Activated CD4-positive, alpha-beta T cell treated with anti-CD3 and anti-CD28 coated beads, Interleukin-2, Interleukin-6, amounts not matched to agents 100 ng/mL and 50 ng/mL, durations not matched to agents 16 hours and 8 hours (primary cell): Measurements from ENCODE around the gene LMTK3.
"Not testable (repeated sequence)": the region's sequence is repeated elsewhere in the genome, so short reads cannot be mapped to it uniquely, and the experiment has no call there.

Experiments used
- DNase-seq: peaks from one replicate; pipeline ENCODE4 v3.0.0-alpha.2; 2020

LMTK3 gene

GRCh38 chr19:48487544-48487943 is 24.1 kb downstream of the LMTK3 start:
- DNase-seq = no peak

DNA sequence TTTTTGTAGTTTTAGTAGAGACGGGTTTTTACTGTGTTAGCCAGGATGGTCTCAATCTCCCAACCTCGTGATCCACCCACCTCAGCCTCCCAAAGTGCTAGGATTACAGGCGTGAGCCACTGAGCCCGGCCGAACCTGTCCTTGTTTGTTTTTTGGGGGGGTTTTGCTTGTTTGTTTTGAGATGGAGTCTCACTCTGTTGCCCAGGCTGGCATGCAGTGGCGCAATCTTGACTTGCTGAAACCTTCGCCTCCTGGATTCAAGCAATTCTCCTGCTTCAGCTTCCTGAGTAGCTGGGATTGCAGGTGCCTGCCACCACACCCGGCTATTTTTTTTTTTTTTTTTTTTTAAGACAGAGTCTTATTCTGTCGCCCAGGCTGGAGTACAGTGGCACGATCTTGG is 24.9 kb downstream of the LMTK3 start:
- not testable (repeated sequence) for DNase-seq

DNA sequence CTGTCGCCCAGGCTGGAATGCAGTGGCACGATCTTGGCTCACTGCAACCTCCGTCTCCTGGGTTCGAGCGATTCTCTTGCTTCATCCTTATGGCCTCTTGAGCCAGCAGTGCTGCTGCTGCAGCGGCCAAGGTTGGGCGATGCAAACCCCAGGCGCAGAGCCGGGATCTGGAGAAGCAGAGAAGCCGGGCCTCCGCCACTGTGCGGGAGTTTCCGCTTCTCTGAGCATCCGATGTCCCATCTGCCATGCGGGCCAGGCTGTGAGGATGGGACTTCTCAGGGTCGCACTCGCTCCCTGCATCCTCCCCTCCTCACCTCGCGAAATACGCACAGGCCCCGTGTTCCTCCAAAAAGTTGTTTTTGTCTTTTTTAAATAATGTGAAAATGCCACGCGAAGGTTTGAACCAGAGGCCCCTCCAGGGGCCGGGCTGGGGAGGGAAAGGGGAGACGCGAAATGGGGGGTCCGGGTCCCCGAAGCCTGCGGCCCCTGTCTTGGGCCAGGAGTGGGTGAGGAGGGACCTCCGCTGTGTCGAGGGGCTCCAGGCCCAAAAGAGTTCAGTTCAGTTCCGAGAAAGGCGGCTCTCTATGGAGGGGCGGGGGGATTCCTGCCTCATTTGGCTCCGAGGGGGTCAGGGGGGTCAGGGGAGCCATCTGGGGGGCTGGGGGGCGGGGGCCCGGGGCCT is 26.6 kb downstream of the LMTK3 start:
- no peak for DNase-seq

- DNase-seq = no peak
Observed at GRCh38 chr19:48484247-48484893, 27.3 kb downstream of the LMTK3 start.

DNA sequence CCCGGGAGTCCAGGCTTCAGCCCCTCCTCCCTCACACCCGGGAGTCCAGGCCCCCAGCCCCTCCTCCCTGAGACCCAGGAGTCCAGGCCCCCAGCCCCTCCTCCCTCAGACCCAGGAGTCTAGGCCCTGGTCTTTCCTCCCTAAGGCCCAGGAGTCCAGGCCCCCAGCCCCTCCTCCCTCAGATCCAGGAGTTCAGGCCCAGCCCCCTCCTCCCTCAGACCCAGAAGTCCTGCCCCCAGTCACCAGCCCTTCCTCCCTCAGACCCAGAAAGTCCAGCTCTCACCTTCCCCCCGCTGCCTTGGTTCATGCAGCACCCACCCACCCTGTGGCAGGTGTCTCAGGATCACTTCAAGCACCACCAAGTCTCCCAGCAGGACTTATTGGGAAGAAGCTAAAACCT is 28.3 kb downstream of the LMTK3 start:
- DNase-seq = no peak

- DNase-seq = no peak
Observed at GRCh38 chr19:48481846-48482639, 29.6 kb downstream of the LMTK3 start.

DNA sequence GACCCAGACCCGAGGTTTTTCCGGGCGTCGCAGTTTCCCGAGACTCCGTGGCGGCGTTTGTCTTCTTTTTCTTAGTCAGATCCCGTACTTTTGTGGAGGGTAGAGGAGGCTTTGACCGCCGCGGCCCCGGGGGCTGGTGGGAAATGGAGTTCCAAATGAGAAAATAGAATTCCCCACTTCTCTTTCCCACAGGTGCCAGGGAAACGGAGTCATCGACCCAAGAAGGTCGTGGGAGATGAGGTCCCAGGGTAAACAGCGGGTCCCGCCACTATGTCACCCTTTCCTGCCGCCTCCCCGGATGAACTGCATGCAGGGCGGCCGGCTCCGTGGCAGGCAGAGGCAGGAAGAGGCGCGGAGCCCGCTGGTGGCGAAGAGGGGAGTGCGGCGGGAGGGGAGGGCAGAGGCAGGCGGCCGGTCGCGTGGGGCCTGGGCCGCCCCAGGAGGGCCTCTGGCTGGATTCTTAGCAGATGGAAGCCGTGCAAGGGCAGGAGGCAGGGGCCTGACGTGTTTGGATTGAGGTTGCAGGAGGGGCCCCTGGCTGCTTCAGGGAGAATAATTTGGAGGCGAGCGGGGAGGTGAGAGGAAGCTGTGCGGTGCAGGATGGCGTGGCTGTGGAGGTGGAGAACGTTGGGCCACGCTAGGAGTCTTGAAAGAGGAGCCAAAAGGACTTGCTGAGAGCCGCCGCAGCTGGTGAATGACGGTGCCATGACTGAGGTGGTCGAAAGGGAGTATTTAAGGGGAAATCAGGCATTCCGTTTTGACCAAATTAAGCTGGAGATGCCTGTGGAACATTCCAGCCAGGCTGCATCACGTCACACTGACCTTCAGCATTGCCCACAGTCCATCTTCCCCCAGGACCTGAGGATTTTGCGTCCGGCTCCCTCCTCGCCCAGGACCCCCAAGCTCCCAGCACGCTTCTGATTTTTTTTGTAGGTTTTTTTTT is 30.8 kb downstream of the LMTK3 start:
- DNase-seq = peak; percentile 71

- DNase-seq = peak; percentile 14
Observed at GRCh38 chr19:48480183-48480557, 31.5 kb downstream of the LMTK3 start.

DNA sequence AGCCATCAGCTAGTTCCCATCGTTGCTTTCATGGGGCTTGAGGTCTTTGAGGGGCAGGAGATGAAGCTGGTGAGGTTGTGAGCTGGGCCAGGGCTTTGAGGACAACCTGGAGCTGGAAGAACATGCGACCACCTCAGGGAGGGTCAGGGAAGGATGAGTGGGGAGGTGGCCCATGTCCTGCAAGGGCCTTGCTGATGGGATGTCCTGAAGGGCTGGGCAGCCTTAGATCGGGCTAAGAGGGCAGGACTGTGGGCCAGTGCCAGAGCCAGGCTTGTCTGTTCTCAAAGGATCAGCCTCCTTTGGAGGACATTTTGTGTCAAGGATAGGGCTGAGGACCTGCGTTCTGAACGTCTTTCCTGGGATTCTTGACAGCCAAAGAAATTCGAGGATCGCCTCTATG is 31.9 kb downstream of the LMTK3 start:
- no peak for DNase-seq

GRCh38 chr19:48478339-48479256 is 33.0 kb downstream of the LMTK3 start:
- DNase-seq = no peak

DNA sequence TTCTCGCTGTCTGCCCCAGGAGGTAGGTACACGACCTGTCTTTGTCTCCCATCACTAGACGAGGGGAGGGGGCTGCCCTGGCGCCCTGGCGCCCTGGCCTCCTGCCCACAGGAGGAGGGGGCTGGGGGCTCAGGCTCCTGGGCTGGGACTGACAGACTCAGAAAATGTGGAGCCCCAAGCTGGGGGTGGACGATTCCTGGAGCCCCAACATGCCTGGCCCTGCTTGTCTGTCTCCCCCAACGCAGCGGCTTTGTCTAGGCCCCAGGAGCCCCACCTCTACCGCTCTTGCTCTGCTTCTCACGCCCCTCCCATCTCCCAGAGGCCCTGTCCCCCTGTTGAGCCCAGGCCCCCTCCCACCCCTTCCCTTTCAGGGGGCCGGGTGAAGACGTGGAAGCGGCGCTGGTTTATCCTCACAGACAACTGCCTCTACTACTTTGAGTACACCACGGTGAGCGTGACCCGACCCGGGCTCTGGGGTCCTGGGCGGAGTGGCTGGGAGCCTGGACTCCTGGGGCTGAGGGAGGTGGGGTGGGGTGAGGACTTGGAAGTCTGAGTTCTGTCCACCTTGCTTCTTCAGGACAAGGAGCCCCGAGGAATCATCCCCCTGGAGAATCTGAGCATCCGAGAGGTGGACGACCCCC is 33.8 kb downstream of the LMTK3 start:
- DNase-seq = no peak

- DNase-seq = no peak
Observed at GRCh38 chr19:48477067-48477685, 34.5 kb downstream of the LMTK3 start.

DNA sequence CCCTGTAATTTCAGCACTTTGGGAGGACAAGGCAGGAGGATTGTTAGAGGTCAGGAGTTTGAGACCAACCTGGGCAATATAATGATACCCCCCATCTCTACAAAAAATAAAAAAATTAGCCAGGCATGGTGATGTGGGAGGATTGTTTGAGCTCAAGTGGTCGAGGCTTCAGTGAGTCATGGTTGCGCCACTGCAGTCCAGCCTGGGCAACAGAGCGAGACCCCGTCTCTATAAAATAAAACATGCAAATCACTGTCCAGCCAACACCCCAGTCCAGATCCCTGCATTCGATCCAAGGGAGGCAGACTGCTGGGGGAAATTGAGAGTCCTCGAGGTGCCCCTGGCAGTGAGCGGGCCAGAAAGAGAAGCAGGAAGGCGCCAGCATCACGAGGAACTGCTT is 35.5 kb downstream of the LMTK3 start:
- DNase-seq = no peak

DNA sequence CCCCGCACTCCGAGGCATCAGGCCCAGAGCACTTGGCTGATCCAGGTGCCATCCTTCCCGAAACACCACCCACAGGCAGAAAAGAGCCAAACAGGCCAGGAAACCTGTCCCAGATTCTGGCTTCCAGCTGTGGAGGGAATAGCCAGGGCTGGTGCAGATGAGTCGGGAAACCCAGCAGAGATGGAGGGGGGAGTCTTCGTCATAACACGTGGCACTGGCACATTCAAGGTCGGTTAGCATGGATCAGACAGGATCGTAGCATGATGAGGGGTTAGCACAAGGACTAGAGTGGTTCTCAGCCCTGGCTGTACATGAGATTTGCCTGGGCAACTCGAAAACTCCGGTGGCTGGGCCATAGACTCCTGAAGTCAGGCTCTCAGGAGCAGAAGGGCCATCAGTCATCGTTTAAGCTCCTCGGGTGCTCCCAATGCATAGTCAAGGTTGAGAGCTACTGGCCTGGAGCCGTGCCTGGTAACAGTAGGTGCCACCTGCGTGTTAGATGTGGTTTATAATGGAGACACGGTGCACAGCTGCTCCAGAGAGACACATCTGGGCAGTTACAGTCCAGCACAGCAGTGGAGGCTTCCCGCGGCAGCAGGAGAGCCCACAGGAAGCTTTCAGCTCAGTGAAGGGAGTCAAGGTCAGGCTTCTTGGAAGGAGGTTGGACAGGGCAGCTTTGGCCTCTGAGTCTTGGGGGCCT is 36.1 kb downstream of the LMTK3 start:
- no peak for DNase-seq

DNA sequence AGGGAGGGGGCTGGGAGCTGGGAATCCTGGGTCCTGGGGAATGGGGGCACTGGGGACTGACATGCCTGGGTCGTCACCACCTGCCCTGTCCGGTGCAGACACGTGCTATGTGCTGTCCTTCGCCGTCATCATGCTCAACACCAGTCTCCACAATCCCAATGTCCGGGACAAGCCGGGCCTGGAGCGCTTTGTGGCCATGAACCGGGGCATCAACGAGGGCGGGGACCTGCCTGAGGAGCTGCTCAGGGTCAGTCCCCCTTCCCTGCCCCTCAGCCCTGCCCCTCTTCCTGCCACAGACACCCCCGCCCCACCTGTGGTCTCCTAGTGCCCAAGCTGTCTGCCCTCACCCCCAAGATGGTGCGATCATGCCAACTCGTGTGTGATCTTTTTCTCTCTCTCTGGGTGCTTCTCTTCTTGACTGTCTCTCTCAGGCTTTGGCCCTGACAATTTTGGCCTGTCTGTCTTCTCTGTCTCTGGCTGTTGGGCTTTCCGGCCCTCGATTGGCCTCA is 37.5 kb downstream of the LMTK3 start:
- no peak for DNase-seq

DNA sequence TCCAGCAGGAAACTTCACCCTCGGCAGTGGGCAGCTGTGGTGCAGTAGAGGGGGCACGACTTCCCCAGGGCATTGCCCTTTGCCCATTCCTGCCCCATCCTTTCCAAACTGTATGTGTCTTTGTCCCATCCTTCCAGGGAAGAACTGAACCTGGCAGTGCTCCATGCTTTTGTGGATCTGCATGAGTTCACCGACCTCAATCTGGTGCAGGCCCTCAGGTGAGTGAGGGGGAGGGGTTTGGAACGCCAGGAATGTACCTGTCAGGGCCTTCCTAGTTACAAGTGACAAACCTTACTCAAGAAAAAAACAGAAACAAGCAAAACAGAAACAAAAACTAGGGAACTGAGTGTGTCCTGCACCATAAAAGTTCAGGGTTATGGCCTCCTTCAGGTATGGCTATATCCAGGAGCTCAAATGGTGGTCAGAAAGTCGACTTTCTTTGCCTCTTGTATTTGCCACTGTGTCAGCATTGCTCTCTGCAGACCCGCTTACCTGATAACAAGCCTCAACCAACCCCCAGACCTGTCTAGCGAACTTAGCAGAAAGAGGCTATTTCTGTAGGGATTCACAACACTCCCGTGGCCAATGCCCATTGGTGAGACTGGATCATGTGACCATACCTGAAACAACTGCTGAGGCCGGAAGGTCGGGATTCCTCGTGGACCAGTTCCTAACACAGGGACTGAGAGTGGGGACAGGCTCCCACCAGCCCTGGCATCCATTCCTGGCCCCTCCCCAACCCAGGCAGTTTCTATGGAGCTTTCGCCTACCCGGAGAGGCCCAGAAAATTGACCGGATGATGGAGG is 38.3 kb downstream of the LMTK3 start:
- no peak for DNase-seq

- no peak for DNase-seq
Observed at GRCh38 chr19:48471836-48472235, 39.8 kb downstream of the LMTK3 start.

GRCh38 chr19:48470856-48471255 is 40.8 kb downstream of the LMTK3 start:
- DNase-seq = no peak
